Duodenal mucosa (tissue), 2 donors: ENCODE results near the gene RERE.
A peak's percentile ranks its signal among the peaks of the same experiment; 100 is the strongest.

Source experiments
- H3K27ac ChIP-seq: one replicate; pipeline ENCODE4 v1.7.0; 2013; ENCODE audit warnings: low read depth, low read length
- H3K27me3 ChIP-seq, 2 donors: one replicate each; pipeline ENCODE4 v1.7.0; 2013; ENCODE audit warnings: low read length in 2 of 2, control low read depth in 1 of 2; ENCODE audit not compliant: insufficient read depth in 2 of 2, control insufficient read depth in 1 of 2
- H3K36me3 ChIP-seq, 2 donors: one replicate each; pipeline ENCODE4 v1.7.0; 2013; ENCODE audit warnings: low read length in 2 of 2, control low read depth in 1 of 2; ENCODE audit not compliant: insufficient read depth in 2 of 2, control insufficient read depth in 1 of 2
- H3K4me1 ChIP-seq, 2 donors: one replicate each; pipeline ENCODE4 v1.7.0; 2013; ENCODE audit warnings: low read length in 2 of 2, control low read depth in 1 of 2; ENCODE audit not compliant: insufficient read depth in 2 of 2, control insufficient read depth in 1 of 2
- H3K4me3 ChIP-seq, 2 donors: one replicate each; pipeline ENCODE4 v1.7.0; 2013; ENCODE audit warnings: low read length in 2 of 2, low read depth in 1 of 2
- H3K9ac ChIP-seq, 2 donors: one replicate each; pipeline ENCODE4 v1.7.0; 2013; ENCODE audit warnings: low read length in 2 of 2, low read depth in 1 of 2
- H3K9me3 ChIP-seq, 2 donors: one replicate each; pipeline ENCODE4 v1.7.0; 2013; ENCODE audit warnings: low read length in 2 of 2, control low read depth in 1 of 2; ENCODE audit not compliant: control insufficient read depth in 1 of 2

Gene RERE

DNA sequence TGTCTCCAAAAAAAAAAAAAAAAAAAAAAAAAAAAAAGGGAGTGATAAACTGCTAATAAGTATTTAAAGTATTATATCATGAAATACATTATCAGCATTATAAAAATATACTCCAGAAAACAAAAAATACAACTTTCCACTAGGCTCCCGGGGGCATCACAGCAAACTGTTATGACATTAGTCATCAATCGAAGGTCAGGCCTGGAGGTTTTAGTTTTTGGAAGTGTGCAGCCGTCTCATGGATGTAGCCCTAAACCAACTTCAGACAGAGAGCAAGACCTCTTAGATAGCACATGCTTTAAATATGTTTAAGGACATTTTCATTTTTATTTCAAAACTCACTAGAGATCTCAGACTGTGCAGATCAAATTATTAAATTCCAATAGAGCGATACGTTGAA, 106.3 kb downstream of the RERE start:
- no peaks in the 10 kb centered on the region for H3K36me3 ChIP-seq
- peaks cover 6 to 11% of the 10 kb centered on the region in 2 donors for H3K4me1 ChIP-seq
- H3K27ac ChIP-seq, result no peak overlapping the region
- no peaks in the 10 kb centered on the region for H3K9me3 ChIP-seq
- H3K4me3 ChIP-seq, result no peak overlapping the region
- no peaks in the 10 kb centered on the region for H3K27me3 ChIP-seq
- H3K9ac ChIP-seq, result no peak overlapping the region

DNA sequence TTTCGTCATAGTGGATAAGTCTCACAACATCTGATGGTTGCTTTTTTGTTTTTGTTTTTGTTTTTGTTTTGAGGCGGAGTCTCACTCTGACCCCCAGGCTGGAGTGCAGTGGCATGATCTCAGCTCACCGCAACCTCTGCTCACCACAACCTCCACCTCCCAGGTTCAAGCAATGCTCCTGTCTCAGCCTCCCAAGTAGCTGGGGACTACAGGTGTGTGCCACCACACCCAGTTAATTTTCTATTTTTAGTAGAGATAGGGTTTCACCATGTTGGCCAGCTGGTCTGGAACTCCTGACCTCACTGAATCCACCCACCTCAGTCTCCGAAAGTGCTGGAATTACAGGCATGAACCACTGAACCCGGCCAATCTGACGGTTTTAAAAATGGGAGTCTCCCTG, 109.2 kb downstream of the RERE start:
- Histone ChIP-seq H3K4me1 (peaks cover 11 to 14% of the 10 kb centered on the region in 2 donors), H3K27me3 (no peaks in the 10 kb centered on the region), H3K27ac (no peak overlapping the region), H3K4me3 (no peak overlapping the region), H3K9me3 (no peaks in the 10 kb centered on the region), H3K36me3 (no peaks in the 10 kb centered on the region), H3K9ac (no peak overlapping the region)

DNA sequence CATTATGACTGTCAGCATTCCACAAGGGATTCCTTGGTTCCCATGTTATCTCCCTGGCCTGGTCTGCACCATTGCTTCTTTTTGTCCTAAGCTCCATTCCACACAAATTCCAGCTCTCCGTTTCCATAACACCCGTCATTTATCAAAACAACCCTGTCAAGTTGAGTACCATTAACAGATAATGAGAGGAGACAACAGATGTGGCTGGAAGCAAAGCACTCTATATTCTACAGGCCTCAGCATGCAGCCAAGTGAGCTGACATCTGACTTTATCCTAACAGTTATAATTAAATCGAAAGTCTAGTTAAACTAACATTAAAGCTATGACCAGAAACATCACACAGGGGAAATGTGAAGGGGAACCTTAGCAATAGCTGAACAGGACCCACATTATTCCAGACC, 110.4 kb downstream of the RERE start:
- peaks cover 7 to 11% of the 10 kb centered on the region in 2 donors for H3K4me1 ChIP-seq

DNA sequence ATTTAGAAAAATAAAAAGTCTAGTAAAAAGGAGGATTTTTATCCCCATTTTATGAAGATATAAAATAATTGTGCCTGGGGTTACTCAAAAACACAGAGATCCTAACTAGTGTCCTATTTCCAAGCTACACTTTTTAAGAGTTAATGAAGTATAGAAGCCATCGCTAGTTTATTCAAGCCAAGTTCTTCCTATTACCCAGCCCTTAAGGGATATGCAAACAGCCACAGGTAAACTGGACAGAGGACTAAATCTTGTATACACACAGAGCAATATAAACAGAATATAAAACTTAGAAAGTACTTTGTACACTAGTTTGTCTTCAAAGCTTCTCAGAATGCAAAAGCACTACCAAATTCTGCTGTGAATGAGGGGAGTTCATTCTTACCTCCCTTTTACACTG, 111.1 kb downstream of the RERE start:
- Histone ChIP-seq H3K9ac (no peak overlapping the region), H3K4me1 (peaks cover 14 to 18% of the 10 kb centered on the region in 2 donors), H3K27me3 (no peaks in the 10 kb centered on the region), H3K27ac (no peak overlapping the region), H3K4me3 (no peak overlapping the region), H3K9me3 (no peaks in the 10 kb centered on the region), H3K36me3 (no peaks in the 10 kb centered on the region)

More for the DNA sequence above, 110.4 kb downstream of the RERE start:
- Histone ChIP-seq H3K27me3 (no peaks in the 10 kb centered on the region), H3K4me3 (no peak overlapping the region), H3K36me3 (no peaks in the 10 kb centered on the region), H3K9me3 (no peaks in the 10 kb centered on the region), H3K27ac (no peak overlapping the region), H3K9ac (no peak overlapping the region)

DNA sequence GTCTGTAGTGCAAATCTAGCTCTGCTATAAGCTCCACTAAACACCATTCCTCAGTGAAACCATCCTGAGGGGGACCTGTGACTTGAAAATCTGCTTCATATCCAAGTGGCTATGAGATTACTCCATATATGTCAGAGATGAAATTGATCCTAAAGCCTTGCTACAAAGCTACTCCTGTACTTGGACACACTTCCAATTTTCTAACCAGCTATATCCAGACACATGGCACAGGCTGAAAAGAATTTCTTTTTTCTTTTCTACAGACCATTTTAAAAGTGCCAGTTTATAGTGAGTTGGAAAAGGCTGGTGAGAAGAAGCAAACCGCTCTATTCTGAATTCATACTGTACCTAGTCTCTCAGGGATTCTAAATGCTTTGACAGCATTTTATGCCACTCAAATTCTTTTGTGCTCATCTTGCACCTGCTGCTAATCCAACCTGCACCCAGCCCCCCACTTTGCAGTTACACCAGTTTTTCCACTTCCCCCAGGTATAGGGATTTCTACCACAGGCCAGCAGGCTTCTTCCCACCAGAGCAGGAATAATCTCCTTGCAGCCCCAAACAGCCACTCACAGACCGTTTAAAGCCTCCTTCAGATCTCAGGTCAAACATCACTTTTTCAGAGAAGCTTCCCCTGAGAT, 112.5 kb downstream of the RERE start:
- H3K4me3 ChIP-seq, result no peak overlapping the region
- H3K27me3 ChIP-seq, result no peaks in the 10 kb centered on the region
- no peak overlapping the region for H3K27ac ChIP-seq
- peaks cover 25 to 30% of the 10 kb centered on the region in 2 donors for H3K4me1 ChIP-seq
- H3K9me3 ChIP-seq, result no peaks in the 10 kb centered on the region
- H3K9ac ChIP-seq, result no peak overlapping the region
- no peaks in the 10 kb centered on the region for H3K36me3 ChIP-seq

DNA sequence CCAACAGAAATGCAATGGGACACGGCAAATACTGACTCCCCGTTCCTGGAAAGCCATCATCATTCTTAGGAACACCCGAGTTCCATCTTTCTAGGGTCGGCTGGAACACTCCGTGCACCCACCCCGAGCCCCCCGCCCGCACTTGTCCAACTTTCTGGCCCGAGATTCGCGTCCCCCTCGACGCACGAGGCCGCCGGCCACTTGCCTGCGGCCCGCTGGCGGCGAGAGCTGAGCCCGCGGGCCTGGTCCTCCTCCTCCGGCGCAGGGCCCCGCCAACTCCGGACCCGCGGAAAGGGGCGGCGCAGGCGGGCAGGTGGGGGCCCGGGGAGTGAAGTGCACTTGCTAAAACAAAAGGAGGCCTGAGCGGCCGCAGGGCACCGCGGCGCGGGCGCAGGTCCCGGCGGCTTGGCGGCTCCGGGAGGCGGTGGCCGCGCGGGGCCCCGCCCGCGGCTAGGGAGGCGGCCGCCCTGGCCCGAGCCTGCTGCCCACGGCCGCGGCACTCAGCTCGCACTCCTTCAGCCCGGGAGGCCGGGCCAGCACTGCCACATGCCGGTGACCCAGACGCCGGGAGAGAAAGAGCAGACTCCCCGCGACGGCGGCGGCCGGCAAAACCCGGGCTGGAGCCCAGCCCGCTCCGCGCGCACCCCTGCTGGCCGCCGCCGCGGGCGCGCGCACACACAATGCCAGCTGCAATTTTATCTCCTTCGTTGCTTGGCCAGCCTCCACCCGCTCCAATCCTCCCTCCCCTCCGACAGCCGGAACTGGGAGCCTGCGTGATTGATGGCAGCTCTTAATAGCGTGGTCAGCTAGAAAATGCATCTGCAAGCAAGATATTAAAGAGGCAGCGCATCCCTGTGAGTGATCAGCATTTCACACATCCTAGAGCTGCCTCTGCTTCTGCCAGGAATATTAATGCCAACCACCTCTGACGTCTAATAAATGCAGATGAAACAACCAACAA, 114.3 kb downstream of the RERE start:
- peak overlapping the region; percentile 34 to 44 for H3K9ac ChIP-seq
- peak overlapping the region; percentile 63 for H3K4me3 ChIP-seq
- H3K27ac ChIP-seq, result peak overlapping the region; percentile 64
- no peaks in the 10 kb centered on the region for H3K27me3 ChIP-seq
- peaks cover 25 to 30% of the 10 kb centered on the region in 2 donors for H3K4me1 ChIP-seq
- H3K9me3 ChIP-seq, result no peaks in the 10 kb centered on the region
- no peaks in the 10 kb centered on the region for H3K36me3 ChIP-seq

DNA sequence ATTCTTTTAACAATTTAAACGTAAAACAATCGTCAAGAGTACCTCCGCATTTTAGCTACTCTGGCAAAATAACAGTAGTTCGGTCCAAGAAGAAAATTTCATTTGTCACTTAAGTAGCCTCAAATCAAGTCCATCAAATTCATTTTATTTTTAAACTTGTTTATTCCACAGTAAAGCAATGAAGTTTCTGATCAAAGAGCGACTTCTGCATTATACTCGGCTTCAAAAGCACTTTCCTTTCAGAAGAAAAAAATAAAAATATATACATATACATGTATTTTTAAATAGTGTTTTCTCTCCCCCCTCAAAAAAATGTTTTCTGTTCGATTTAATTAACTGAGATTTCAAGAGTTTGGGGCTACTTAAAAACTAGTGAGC, 115.0 kb downstream of the RERE start:
- Histone ChIP-seq H3K27me3 (no peaks in the 10 kb centered on the region), H3K27ac (peak overlapping the region; percentile 64), H3K9me3 (no peaks in the 10 kb centered on the region), H3K9ac (peak overlapping the region; percentile 8 to 44), H3K4me3 (peak overlapping the region; percentile 63), H3K4me1 (peaks cover 25 to 29% of the 10 kb centered on the region in 2 donors), H3K36me3 (no peaks in the 10 kb centered on the region)

DNA sequence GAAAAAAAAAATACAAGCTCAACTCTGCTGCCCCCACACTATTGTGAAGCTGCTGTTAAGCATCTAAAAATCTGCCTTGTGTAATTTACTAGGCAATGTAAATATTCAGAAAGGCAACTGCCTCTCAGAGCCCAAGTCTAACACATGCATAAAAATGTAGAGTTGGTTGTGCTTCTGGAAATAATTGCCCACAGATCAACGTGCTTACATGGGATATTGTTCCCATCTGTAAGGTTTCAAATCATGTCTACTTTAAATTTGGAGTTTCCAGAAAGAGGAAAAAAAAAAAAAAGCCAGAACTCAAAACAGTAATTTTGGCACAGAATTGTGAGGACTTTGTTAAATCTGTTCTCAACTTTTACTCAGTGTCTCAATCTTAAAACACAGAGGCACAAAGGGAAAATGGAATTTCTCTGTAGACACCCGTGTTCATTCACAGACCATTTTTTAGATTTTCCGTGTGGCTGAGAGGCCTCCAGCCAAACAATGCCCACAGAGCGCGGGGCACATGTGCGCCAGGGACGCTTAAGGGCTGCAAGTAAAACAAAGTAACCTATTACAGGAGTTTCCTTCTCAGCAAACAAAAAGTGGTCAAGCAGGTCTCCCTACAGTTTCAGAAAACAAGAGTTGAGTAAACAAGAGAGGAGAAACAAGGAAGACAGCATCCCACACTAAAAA, 115.5 kb downstream of the RERE start:
- no peak overlapping the region for H3K27ac ChIP-seq
- peaks cover 24 to 25% of the 10 kb centered on the region in 2 donors for H3K4me1 ChIP-seq
- peak overlapping the region; percentile 8 to 36 for H3K9ac ChIP-seq
- no peaks in the 10 kb centered on the region for H3K9me3 ChIP-seq
- H3K4me3 ChIP-seq, result peak overlapping the region; percentile 63
- H3K27me3 ChIP-seq, result no peaks in the 10 kb centered on the region
- no peaks in the 10 kb centered on the region for H3K36me3 ChIP-seq

DNA sequence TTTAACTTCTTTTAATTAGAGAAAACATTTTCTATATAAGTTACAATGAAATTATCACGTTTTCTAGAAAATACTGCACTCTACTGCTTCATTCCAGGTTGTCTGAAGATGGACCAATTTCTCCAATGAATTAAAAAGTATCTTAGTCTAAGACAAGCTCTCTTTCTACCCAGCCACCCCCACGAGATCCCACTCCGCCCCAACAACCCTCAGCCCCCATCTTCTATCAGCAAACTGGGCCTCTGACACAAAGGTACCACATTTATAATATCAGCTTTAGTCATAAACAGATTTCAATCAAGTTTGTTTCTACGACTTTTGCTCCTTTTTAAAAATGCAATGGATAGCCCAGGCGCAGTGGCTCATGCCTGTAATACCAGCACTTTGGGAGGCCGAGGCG, 117.8 kb downstream of the RERE start:
- Histone ChIP-seq H3K36me3 (no peaks in the 10 kb centered on the region), H3K27me3 (no peaks in the 10 kb centered on the region), H3K4me1 (peaks cover 24 to 25% of the 10 kb centered on the region in 2 donors), H3K4me3 (no peak overlapping the region), H3K9me3 (no peaks in the 10 kb centered on the region), H3K27ac (no peak overlapping the region), H3K9ac (no peak overlapping the region)

DNA sequence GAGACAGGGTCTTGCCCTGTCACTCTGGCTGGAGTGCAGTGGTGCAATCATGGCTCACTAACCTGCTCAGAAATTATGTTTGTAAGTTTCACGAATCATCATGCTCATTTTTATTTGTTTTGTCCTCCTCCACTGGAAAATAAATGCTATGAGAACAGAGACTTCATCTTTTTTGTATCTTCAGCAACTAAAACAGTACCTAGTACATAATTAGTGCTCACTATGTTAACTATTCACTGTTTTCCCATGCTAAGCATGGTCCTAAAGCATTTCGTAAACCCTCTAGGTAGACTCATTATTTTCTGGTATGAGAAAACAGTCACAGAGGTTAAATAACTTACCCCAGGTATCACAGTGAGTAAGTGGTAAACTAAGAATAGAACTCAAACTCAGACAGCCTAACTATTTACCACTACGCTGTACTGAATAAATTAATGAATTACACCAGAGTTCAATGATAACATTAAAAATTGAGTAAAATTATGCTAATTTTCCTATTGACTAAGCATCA, 118.4 kb downstream of the RERE start:
- Histone ChIP-seq H3K4me1 (peaks cover 24 to 25% of the 10 kb centered on the region in 2 donors), H3K9ac (no peak overlapping the region), H3K4me3 (no peak overlapping the region), H3K36me3 (no peaks in the 10 kb centered on the region), H3K9me3 (no peaks in the 10 kb centered on the region), H3K27ac (no peak overlapping the region), H3K27me3 (no peaks in the 10 kb centered on the region)
